NCI-H2081 treated with DMSO at 0.1 percent for 48 hours (cell line): Measurements from ENCODE around the gene SCUBE1.

ENCODE experiments used
- DNase-seq: peaks from one replicate; lab custom pipeline; 2025; lab: John Stamatoyannopoulos, UW

SCUBE1 gene

DNA sequence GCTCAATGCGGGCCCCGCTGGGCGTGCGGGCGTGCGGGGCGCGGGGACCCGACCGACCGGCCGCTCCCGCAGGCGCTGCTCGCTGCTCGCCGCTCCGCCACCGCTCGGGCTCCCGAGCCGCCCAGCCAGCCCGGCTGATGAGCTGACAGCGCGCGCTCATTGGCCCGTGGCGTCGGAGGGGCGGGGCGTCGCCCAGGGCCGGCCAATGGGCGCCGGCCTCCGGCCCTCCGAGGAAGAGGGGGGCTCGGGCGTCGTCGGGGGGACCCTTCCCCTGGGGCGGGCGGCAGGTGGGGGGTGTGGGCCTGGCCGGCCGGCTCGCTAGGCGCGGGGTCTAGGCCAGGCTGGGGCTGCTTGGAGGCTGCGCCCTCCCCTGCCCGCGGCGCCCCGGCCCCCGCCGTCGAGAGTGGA, at the start of gene SCUBE1:
Gene SCUBE1 (minus strand): TSS at position 111 of the 408 bp plus-strand sequence. CDS start 111 bp downstream, outside the sequence.
- no peak for DNase-seq

GRCh38 chr22:43392385-43392989, 49.3 kb upstream of the SCUBE1 start:
- no peak for DNase-seq

GRCh38 chr22:43391306-43391705, 48.1 kb upstream of the SCUBE1 start:
- DNase-seq: no peak

GRCh38 chr22:43390872-43391271, 47.7 kb upstream of the SCUBE1 start:
- no peak for DNase-seq

GRCh38 chr22:43390166-43390565, 47.0 kb upstream of the SCUBE1 start:
- no peak for DNase-seq

GRCh38 chr22:43389227-43389836, 46.2 kb upstream of the SCUBE1 start:
- DNase-seq: no peak

GRCh38 chr22:43388420-43388851, 45.3 kb upstream of the SCUBE1 start:
- no peak for DNase-seq

GRCh38 chr22:43387815-43388214, 44.6 kb upstream of the SCUBE1 start:
- no peak for DNase-seq

DNA sequence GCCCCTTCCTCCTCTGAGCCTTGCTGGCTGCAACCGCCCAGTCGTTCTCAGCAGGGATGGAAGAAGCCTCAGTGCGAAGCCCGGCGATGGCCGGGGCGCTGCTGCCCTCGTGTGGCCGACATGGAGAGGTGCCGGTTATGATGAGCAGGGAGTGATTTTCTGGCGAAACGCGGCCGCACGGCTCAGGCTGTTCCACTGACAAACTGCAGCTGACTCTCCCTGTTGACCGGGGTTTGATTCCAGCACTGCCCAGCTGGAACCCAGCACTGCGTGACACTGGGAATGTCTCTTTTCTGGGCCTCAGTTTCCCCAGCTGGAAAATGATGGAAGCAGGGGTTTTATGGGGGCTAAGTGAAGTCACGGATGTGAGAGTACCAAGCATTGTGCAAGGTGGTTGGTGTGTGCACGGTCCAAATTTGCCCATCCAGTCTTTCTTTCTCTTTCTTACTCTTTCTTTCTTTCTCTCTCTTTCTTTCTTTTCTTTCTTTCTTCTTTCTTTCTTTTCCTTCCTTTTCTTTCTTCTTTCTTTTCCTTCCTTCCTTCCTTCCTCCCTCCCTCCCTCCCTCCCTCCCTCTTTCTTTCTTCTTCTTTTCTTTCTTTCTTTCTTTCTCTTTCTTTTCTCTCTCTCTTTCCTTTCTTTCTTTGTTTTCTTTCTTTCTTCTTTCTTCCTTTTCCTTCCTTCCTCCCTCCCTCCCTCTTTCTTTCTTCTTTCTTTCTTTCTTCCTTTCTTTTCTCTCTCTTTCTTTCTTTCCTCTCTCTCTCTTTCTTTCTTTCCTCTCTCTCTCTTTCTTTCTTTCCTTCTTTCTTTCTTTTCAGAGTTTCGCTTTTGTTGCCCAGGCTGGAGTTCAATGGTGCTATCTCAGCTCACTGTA, 42.8 kb upstream of the SCUBE1 start:
- DNase-seq: peak; percentile 9

DNA sequence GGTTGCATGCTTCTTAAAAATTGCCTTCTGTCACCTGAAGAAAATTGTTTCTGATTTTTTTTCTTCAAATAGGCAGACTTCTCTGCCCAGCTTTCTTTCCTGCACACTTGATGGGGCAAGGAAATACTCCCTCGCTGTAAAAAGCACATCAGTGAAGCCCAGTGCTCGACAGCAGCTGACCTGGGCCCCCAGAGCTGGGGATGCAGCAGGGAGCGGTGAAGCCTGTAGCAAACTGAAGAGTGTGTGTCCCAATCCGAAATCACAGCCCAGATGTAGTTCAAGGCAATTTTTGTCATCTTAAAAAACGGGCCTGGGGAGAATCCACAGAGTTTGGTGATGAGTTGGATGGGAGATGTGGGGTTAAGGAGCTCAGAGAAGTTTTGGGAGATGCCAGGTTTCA, 41.7 kb upstream of the SCUBE1 start:
- no peak for DNase-seq

DNA sequence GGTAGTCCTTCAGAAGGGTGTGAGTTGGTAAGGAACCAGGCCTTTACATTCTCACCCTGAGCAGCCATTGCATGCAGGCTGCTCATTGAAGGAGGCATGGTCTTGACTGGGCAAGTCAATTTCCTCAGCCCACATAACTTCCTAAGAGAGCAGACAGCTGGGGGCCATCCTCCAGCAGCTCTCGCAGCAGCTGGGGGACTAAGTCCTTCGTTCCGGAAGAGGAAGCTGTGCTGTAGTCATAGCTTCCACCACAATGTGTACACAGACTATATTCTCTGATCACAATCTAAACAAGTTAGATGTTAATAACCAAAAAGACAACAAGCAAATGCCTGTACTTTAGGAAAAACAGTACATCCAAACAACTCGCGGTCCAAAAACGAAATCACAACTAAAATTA, 38.5 kb upstream of the SCUBE1 start:
- DNase-seq: no peak

- no peak for DNase-seq
These were observed 34.9 kb upstream of the SCUBE1 start for GRCh38 chr22:43377896-43378704.

GRCh38 chr22:43377548-43377895, 34.4 kb upstream of the SCUBE1 start:
- DNase-seq: no peak

- no peak for DNase-seq
These were observed 33.8 kb upstream of the SCUBE1 start for GRCh38 chr22:43376765-43377547.

GRCh38 chr22:43375951-43376455, 32.8 kb upstream of the SCUBE1 start:
- no peak for DNase-seq

DNA sequence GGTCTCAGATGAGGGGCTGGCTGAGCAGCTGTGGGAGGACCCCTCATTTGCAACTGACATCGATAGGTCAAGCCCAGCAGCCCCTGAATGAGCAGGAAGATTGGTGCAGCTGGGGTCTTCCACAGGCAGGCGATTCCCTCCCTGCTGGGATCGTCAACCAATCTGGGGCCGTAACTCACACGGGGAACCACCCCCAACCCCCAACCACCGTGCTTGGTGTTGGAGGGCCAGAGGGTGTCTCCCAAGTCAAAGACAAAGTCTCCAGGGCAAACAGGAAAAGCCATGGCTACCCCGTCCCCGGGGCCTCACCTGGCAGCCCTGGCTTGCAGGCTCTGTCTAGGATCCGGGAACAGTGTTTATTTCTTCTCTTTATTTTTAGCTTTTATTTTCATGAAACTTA, 26.9 kb upstream of the SCUBE1 start:
- DNase-seq: no peak

- no peak for DNase-seq
These were observed 22.7 kb upstream of the SCUBE1 start for GRCh38 chr22:43365715-43366440.

DNA sequence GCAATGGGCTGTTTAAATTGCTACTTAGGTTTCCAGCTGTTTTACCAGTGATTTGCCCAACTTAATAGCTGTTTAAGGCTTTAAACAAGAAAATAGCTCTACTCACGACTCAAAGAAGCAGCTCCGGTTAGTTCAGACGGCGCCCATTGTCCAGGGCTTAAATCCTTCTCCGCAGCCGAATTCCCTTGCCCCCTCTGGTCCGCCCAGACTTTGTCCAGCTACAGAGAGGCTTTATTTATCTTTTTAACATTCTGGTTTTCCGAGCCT, 20.9 kb upstream of the SCUBE1 start:
- DNase-seq: no peak

DNA sequence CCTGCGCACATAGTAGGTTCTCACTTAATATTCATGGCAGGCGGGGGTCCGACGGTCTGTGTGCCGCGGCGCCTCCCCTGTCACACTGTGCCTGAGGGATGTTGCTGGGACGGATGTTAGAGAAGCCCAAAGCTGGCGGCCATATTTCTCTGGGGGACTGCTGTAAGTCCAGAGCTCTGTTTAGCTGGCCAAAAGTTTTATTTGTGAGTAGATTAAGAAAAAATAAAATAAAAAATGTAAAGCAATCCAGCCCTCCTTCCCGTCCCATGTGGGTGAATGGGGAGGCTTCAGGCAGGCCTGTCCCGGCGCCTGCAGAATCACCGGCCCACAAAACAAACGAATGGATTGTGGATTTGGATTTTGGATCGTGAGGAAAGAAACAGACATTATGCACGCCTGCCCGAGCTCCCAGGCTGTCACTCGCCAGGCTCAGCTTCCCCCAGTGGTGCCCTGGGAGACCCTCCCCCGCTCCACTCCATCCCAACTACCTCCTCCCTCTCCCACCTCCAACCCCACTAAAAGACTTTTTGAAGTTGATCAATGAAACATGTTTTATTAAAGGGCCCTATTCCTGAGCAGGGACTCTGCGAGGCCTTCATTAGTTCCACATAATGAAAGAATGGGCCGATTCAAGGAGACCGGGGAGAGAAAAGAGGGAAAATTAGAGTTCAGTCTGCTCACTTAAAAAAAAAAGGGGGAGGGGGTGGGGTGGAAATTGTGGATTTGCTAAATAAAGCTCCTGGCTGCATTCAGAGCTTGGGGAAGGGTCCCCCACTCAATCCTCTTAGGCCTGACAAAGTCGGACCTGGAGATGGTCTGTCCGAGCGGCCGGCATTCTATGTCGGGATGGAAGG, 20.4 kb upstream of the SCUBE1 start:
- no peak for DNase-seq

GRCh38 chr22:43360576-43360975, 17.4 kb upstream of the SCUBE1 start:
- DNase-seq: no peak
